Measurements from ENCODE around the gene TP53I11.

TP53I11 gene

DNA sequence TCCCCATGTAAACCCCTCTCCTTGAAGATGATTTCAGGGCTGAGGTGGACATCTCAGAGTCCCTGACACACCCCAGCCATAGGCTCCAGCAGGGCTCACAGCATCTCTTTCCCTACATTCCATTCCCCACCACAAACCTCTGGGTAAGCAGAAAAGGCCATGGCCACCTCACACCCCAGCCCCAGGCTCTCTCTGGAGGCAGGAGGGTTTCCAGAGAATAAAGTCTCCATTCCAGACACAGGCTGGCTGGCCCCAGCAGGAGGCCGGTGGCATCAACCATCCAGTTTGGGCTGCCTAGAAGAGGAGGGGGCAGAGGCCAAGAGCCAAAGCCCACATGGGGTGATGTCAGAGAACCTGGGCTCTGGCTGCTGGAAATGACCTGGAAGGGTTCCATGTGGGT is 61.4 kb downstream of the TP53I11 start:
- no peak for DNase-seq (ENCODE audit: low read depth in 1 of 2, low spot score in 1 of 2)

DNA sequence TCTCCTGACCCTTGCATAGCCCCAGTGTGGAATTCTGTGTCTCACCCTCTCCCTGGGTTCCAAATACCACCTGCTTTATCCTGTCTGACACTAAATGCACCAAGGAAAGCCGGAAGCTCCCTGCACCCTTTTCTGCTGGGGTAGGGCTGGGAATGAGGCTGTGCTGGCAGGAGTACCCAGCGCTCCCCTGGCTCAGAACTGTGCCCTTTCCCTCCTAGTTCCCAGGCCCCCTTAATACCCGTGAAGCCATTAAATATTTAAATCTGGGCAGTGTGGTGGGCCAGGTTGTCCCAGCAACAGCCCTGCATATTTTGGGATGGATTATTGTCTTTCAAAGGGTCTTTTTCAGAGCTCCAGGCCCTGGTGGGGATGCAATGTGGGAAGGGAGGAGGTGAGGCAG is 63.0 kb downstream of the TP53I11 start:
- no peak for DNase-seq (ENCODE audit: low read depth in 1 of 2, low spot score in 1 of 2)

DNA sequence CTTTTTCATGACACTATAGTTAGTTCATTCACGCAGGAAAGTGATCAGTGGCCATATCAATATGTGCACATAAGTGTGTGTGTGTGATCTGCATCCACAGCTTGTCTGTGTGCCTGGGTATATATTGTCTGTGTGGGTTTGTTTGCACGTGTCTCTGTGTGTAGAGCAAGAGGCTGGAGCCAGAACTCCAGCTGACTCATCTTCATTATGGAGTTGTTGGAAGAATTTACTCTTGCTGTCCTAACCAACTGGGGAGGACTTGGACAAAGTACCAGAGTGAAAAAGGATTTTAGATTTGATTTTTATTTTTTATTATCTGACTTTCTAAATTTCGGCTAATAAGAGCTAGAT is 63.9 kb downstream of the TP53I11 start:
- DNase-seq (ENCODE audit: low read depth in 1 of 2, low spot score in 1 of 2), result no peak

DNA sequence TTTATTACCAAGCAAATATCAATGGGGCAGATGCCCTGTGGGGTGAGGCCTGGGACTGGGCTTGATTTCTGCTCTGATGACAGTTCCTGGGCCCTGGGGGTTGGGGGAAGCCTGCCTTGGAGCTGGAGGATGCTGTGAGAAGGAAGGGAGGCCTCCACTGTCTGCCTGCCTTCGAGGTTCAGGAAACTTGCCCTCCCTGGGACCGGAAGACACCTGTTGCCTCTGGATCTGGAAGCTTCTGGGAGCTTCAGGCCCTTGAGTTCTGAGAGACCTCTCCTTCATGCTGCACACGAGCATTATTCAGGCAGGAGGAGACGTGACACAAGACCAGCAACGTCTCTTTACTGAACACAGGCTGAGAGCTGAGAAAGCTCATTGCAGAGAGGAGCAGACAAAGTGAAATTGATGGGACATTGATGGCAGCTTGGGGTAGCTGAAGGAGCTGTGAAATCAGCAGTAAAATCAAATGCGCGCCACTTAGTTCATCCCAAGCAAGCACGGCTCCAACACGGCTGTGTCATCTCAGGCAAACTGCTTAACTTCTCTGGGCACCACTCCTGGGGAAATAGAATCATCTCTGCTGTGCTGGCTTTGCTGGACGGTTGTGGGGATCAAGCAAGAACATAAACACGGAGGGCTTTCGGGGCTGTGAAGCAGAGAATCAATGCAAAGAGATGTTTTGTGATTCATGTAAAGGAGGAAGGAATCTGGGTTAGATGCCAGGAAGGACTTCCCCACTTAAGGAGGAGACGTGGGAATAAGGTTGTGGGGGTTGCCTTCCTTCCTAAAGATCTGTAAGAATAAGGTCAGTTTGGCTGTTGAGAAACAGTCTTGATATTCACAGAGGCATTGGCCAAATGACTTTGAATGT is 64.5 kb downstream of the TP53I11 start:
- DNase-seq (ENCODE audit: low read depth in 1 of 2, low spot score in 1 of 2), result no peak

DNA sequence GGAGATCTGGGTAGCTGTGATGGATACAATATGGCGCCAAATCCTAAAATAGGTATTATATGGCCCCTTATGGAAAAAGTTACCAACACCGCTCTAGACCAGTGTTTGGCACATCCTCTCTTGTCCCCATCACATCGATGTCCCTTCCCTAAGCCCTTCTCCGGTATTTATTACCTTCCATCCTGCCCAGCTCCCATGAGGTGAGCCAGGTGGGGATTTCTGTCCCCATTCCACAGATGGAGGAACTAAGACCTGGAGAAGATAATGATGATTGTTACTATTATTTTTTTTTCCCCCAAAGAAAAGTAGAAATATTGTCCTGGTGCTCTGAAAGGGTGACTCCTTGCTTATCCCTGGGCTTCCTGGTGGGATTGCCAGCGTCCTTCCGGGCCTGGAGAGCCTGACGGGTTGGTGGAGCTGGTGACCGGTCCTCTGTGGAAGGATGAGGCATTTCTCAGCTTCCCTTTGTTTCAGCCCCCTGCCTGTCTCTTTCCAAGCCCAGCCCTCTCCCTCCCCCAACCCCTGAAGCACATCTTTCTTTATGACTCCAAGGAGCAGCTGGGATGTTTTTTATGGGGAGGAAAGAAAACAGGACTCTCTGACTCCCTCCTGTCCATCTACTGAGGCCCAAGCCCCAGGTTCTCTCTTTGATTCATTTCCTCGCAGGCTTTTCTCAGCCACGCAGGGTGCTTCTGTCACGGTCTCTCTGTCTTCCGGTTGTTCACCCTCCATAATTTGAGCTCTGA is 65.4 kb downstream of the TP53I11 start:
- DNase-seq (ENCODE audit: low read depth in 1 of 2, low spot score in 1 of 2), result no peak

DNA sequence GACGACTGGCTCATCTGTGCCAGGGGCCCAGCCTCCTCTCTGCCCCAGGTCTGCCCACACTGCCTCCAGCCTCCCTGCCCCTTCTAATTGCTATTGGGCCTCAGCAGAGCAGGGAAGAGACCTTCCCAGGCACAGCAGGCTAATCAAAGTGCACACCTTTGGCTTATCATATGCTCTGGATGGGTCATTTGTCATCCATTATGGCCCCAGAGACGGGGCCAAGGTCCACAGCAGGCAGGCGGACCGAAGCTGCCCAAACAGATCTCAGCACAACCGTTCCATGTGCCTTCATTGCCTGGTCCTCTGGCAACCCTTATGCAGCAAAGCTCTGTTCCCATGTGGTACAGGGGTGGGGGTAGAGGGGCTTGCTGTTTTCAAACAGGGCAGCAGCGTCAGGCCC is 66.6 kb downstream of the TP53I11 start:
- DNase-seq (ENCODE audit: low read depth in 1 of 2, low spot score in 1 of 2), result no peak

DNA sequence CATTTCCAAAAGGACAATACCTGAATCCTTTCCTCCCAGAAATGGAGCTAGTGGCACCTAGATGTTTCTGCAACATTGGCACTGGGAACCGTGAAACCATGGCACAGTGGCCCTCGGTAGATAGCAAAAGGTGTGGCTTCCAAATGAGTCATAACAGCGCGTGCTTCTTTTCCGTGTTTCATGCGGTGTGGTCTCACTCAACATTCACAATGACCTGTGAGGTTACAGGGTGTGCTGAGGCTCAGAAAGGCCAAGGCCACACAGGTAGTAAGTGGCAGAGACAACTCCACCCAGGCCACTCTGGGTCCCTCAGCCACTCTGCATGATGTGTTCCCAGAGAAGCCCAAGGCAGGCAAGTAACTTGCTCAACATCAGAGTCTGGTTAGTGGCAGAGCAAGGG is 67.4 kb downstream of the TP53I11 start:
- DNase-seq (ENCODE audit: low read depth in 1 of 2, low spot score in 1 of 2), result no peak

Data from activated CD4-positive, alpha-beta T cell treated with anti-CD3 and anti-CD28 coated beads, Interleukin-2, amount 50 U/mL, for 24 hours (primary cell).